Measurements from ENCODE around the gene CELF2. TPM values are rescaled to one million over a fixed set of nuclear protein-coding genes. Genes with fewer than 3 reads are reported as not detected.

Gene CELF2
- total and polyA plus RNA-seq, 12 donors: 13.0 to 90.9 (median 80.9) TPM

- Histone ChIP-seq H3K27ac (peak overlapping the region in 4 of 10 donors; percentile 4 to 58 (median 20)), H3K36me3 (peaks cover 0 to 41% (median 0%) of the 10 kb centered on the region in 9 donors), H3K4me1 (peaks cover 11 to 90% (median 58%) of the 10 kb centered on the region in 9 donors), H3K4me3 (no peak overlapping the region), H3K9me3 (no peaks in the 10 kb centered on the region), H3K27me3 (no peaks in the 10 kb centered on the region)
- ATAC-seq (peak in 3 of 8 donors; percentile 38 to 58 (median 51)), DNase-seq (no peak)
- WGBS, 2 donors: 46 to 50% methylated on average over 6 of the region's 6 CpGs
- intact Hi-C loops (cut with DNase I): no loop called here
- TF ChIP-seq, protein P1, sequence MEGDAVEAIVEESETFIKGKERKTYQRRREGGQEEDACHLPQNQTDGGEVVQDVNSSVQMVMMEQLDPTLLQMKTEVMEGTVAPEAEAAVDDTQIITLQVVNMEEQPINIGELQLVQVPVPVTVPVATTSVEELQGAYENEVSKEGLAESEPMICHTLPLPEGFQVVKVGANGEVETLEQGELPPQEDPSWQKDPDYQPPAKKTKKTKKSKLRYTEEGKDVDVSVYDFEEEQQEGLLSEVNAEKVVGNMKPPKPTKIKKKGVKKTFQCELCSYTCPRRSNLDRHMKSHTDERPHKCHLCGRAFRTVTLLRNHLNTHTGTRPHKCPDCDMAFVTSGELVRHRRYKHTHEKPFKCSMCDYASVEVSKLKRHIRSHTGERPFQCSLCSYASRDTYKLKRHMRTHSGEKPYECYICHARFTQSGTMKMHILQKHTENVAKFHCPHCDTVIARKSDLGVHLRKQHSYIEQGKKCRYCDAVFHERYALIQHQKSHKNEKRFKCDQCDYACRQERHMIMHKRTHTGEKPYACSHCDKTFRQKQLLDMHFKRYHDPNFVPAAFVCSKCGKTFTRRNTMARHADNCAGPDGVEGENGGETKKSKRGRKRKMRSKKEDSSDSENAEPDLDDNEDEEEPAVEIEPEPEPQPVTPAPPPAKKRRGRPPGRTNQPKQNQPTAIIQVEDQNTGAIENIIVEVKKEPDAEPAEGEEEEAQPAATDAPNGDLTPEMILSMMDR (IDR thresholded peaks at IDR 0.05): no peak
Measured at GRCh38 chr10:11209830-11210181, 192.1 kb downstream of the CELF2 start.

DNA sequence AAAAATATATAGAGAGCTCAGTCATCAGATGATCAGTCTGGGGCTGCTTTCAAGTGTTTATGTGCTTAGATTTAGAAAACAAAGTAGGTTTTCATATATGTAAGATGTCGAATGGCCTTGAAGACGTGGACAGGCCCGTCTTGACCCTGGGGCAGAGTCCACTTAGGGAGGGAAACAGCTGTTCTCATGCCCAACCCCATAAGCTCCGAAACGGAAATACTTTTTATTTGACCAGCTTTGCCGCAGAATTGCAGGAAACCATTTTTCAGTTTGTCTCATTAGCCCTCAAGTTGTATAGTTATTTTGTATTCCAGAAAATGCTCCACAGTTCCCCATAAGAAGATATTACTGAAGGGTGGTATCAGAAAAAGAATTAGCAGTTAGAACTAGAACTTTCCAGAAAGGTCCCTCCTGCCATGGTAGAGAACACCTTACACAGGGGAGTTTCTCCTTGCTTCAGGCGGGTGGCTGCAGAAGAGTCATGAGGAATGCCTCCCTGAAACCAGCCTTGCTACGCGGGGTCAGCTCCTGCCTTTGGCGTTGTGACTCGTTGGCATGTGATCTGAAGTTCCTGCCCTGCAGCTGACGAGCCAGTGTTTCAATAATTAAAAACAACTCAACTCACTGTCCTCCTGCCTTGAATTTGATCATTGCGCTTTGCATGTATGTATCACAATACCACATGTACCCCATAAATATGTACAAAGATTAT, 192.7 kb downstream of the CELF2 start:
- Histone ChIP-seq H3K36me3 (peaks cover 0 to 35% (median 0%) of the 10 kb centered on the region in 9 donors), H3K4me3 (no peak overlapping the region), H3K9me3 (no peaks in the 10 kb centered on the region), H3K4me1 (peaks cover 11 to 91% (median 58%) of the 10 kb centered on the region in 9 donors), H3K27ac (peak overlapping the region in 4 of 10 donors; percentile 4 to 58 (median 20)), H3K27me3 (no peaks in the 10 kb centered on the region)
- intact Hi-C loops (cut with DNase I): no loop called here
- TF ChIP-seq, protein P1 (IDR thresholded peaks at IDR 0.05): no peak
- ATAC-seq (peak in 5 of 8 donors; percentile 39 to 64 (median 57)), DNase-seq (no peak)
- WGBS, 2 donors: 63% methylated on average over 13 of the region's 13 CpGs

DNA sequence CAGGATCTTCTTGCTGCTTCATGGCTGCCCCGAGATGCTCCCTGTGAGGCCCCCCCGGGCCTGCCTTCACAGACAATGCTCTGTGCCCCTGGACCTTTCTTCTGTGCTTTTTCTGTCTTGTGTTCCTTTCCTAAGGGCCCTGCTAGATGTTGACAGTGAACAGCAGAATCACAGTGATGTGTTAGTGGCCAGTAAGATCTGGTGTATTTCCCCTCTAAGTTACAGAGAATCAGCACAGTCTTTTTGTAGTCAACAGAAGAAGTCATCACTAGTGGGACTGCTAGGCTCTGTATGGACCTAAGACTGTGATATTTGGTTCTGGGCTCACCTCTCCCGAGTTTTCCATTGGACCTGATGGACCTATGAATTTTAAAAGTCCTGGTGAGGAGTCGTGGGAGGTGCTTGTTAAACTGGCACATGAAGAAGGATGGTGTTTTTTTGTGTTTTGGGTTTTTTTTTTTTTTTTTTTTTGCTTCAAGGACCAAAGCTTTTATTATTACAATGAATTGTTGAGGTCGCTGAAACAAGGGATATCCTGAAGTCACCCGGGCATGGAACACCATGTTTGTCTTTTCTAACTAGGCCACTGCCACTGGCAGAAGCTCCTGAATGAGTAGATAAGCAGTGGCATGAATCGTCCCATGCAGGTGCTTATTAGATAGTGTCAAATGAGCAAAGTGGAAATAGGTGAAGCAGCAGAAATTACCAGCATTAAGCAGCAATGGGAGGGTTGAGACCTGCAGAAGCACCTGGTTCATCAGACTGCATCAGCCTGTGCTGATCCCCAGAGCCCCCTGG, 194.8 kb downstream of the CELF2 start:
- Histone ChIP-seq H3K4me1 (peaks cover 11 to 75% (median 50%) of the 10 kb centered on the region in 9 donors), H3K4me3 (no peak overlapping the region), H3K36me3 (peaks cover 0 to 31% (median 0%) of the 10 kb centered on the region in 9 donors), H3K9me3 (no peaks in the 10 kb centered on the region), H3K27me3 (no peaks in the 10 kb centered on the region), H3K27ac (peak overlapping the region in 4 of 10 donors; percentile 3 to 23 (median 12))
- TF ChIP-seq, protein P1 (IDR thresholded peaks at IDR 0.05): no peak
- intact Hi-C loops (cut with DNase I): no loop called here
- WGBS, 2 donors: 64 to 70% methylated on average over 7 of the region's 7 CpGs
- DNase-seq (no peak), ATAC-seq (peak in 4 of 8 donors; percentile 4 to 43 (median 14))

DNA sequence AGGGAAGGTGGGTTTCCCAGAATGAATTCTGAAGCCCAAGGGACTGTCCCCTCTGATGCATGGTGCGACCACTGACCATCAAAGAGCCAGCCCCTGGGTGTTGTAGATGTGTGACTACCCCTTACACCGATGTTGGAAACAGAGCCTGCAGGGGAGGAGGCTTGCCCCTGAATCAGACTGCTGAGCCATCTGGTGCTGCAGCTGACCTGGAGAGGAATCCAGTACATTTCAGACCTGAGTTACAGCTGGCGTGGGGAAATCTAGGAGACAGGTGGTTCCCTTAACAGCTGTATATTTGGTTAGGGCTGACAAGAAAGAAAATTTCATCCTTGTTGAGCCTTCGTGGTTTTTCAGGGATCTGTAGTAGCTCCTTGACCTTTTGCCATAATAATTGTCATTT, 195.5 kb downstream of the CELF2 start:
- Histone ChIP-seq H3K4me3 (no peak overlapping the region), H3K9me3 (no peaks in the 10 kb centered on the region), H3K27me3 (no peaks in the 10 kb centered on the region), H3K4me1 (peaks cover 11 to 68% (median 49%) of the 10 kb centered on the region in 9 donors), H3K27ac (peak overlapping the region in 1 of 10 donors; percentile 23), H3K36me3 (peaks cover 0 to 32% (median 0%) of the 10 kb centered on the region in 9 donors)
- WGBS, 2 donors: 66 to 70% methylated on average over 4 of the region's 4 CpGs
- no peak for DNase-seq
- ATAC-seq: peak in 5 of 8 donors; percentile 19 to 42 (median 38)
- intact Hi-C loops (cut with DNase I): no loop called here
- TF ChIP-seq, protein P1 (IDR thresholded peaks at IDR 0.05): no peak
